B cell (primary cell): Measurements from ENCODE around the gene ERCC8. TPM values are rescaled to one million over a fixed set of nuclear protein-coding genes. Genes with fewer than 3 reads are reported as not detected.

Source experiments
- ATAC-seq: fragments of 200-7000 bp; cut with Tn5 transposase; one replicate; pipeline ENCODE4 v1.10.0; 2021; ENCODE audit warnings: low read depth, mild to moderate bottlenecking, moderate number of reproducible peaks, moderate library complexity
- CTCF ChIA-PET: fragments of 350-600 bp; sonication (Branson Sonifier 250); formaldehyde crosslinking; loops from one replicate; lab custom pipeline; 2021; ENCODE audit warnings: antibody characterized with exemption, inconsistent platforms; lab: Charles Lee
- POLR2A ChIA-PET: fragments of 350-600 bp; sonication (Branson Sonifier 250); formaldehyde crosslinking; loops from one replicate; lab custom pipeline; 2021; ENCODE audit warnings: antibody characterized with exemption; lab: Charles Lee
- DNase-seq: peaks from one replicate; pipeline ENCODE4 v3.0.0; 2013
- H2AFZ ChIP-seq: 2 replicates; pipeline ENCODE4 v1.6.1; 2012; ENCODE audit warnings: mild to moderate bottlenecking, low read depth, low read length; ENCODE audit not compliant: insufficient read depth, poor library complexity, severe bottlenecking
- H3K27ac ChIP-seq, 2 donors: 1 replicate in 1 of 2; 2 replicates in 1 of 2; pipeline ENCODE4 v1.5.1; 2012 to 2013; ENCODE audit warnings: low read length in 2 of 2, mild to moderate bottlenecking in 2 of 2, moderate library complexity in 1 of 2
- H3K27me3 ChIP-seq, 4 experiments: fragments of 200-600 bp in 1 of 4; sonication (generic) in 1 of 4; replicated peaks in 1 of 4; 1 replicate in 2 of 4; 2 replicates in 2 of 4; pipeline versions ENCODE4 v1.6.1 to v1.7.0; 2013 to 2016; ENCODE audit warnings: low read length in 3 of 4, mild to moderate bottlenecking in 2 of 4, mixed read lengths in 1 of 4, moderate library complexity in 1 of 4; ENCODE audit not compliant: insufficient read depth in 4 of 4, control insufficient read depth in 3 of 4; ENCODE audit errors: control extremely low read depth in 1 of 4
- H3K36me3 ChIP-seq, 2 experiments: replicated peaks in 1 of 2; 1 replicate in 1 of 2; 2 replicates in 1 of 2; pipeline versions ENCODE4 v1.6.1 to v1.7.1; 2013; ENCODE audit warnings: low read length in 1 of 2; ENCODE audit not compliant: insufficient read depth in 2 of 2, control insufficient read depth in 1 of 2; ENCODE audit errors: control extremely low read depth in 1 of 2, extremely low read depth in 1 of 2
- H3K4me1 ChIP-seq, 2 donors: fragments of 200-600 bp in 1 of 2; sonication (generic) in 1 of 2; 1 replicate in 1 of 2; 2 replicates in 1 of 2; pipeline versions ENCODE4 v1.5.1 to v1.6.1; 2013 to 2017; ENCODE audit warnings: low read length in 2 of 2; ENCODE audit not compliant: control insufficient read depth in 2 of 2, insufficient read depth in 2 of 2
- H3K4me2 ChIP-seq: replicated peaks from 2 replicates; pipeline ENCODE3; 2012; ENCODE audit warnings: mild to moderate bottlenecking, low read depth, low read length; ENCODE audit not compliant: poor library complexity, severe bottlenecking
- H3K4me3 ChIP-seq, 5 experiments: fragments of 200-600 bp in 1 of 5; sonication (generic) in 1 of 5; 1 replicate in 3 of 5; 2 replicates in 2 of 5; pipeline versions ENCODE4 v1.5.1 to v1.7.0; 2011 to 2016; ENCODE audit warnings: low read length in 4 of 5, mild to moderate bottlenecking in 4 of 5, low read depth in 2 of 5, control low read depth in 1 of 5, moderate library complexity in 1 of 5; ENCODE audit not compliant: insufficient read depth in 1 of 5; ENCODE audit errors: control extremely low read depth in 1 of 5, extremely low read depth in 1 of 5
- H3K79me2 ChIP-seq: fragments of 200-600 bp; sonication (generic); one replicate; pipeline ENCODE4 v1.6.0; 2016; ENCODE audit warnings: low read length; ENCODE audit not compliant: control insufficient read depth, insufficient read depth
- H3K9ac ChIP-seq: fragments of 200-600 bp; sonication (generic); 2 replicates; pipeline ENCODE4 v1.6.1; 2017; ENCODE audit warnings: mild to moderate bottlenecking, low read length, moderate library complexity
- H3K9me3 ChIP-seq, 3 donors: one replicate each; pipeline versions ENCODE4 v1.6.1 to v1.7.1; 2013; ENCODE audit warnings: low read length in 2 of 3; ENCODE audit not compliant: control insufficient read depth in 2 of 3, insufficient read depth in 1 of 3; ENCODE audit errors: control extremely low read depth in 1 of 3
- H4K20me1 ChIP-seq: 2 replicates; pipeline ENCODE4 v1.6.0; 2012; ENCODE audit warnings: mild to moderate bottlenecking, low read length; ENCODE audit not compliant: insufficient read depth, control insufficient read depth, poor library complexity, severe bottlenecking
- H3K27ac Mint-ChIP-seq: one replicate; pipeline ENCODE4 v1.8.0; 2021; ENCODE audit warnings: mixed read lengths
- H3K27me3 Mint-ChIP-seq: one replicate; pipeline ENCODE4 v1.8.0; 2021; ENCODE audit warnings: mixed read lengths
- H3K4me1 Mint-ChIP-seq: one replicate; pipeline ENCODE4 v1.8.0; 2021; ENCODE audit warnings: mixed read lengths
- H3K4me3 Mint-ChIP-seq: one replicate; pipeline ENCODE4 v1.8.0; 2021; ENCODE audit warnings: mixed read lengths
- H3K9me3 Mint-ChIP-seq: one replicate; pipeline ENCODE4 v1.8.0; 2022; ENCODE audit warnings: mixed read lengths; ENCODE audit not compliant: insufficient read depth
- EZH2 ChIP-seq: IDR thresholded peaks from 2 replicates; pipeline ENCODE4 v1.6.1; 2012; ENCODE audit warnings: borderline replicate concordance, low read depth, mild to moderate bottlenecking, moderate library complexity, low read length; ENCODE audit not compliant: insufficient read depth, poor library complexity, severe bottlenecking
- WGBS: methylation state at CpG from one replicate; pipeline ENCODE4 v1.1.5; 2013; ENCODE audit warnings: missing lambda C conversion rate; ENCODE audit not compliant: insufficient coverage; 5-methylcytosine and 5-hydroxymethylcytosine counted together
- intact Hi-C: fragments of 100-400 bp; cut with micrococcal nuclease; formaldehyde crosslinking; loops from one replicate; pipeline ENCODE4 v1.10.0; 2022
- polyA plus RNA-seq: library from polyadenylated mRNA; depleted of rRNA; stranded (reverse); fragments of >200 nt; gene quantifications from 2 replicates; pipeline ENCODE4 v1.2.3, GENCODE V29; 2012
- total RNA-seq, 2 donors: library from RNA; stranded (reverse); fragments of 120-200 nt in 1 of 2; gene quantifications; 1 replicate in 1 of 2; 2 replicates in 1 of 2; pipeline versions ENCODE4 v1.2.3 to v1.2.4, GENCODE V29; 2013 to 2022
- TF ChIP-seq, protein P1 (sequence below): fragments of 200-600 bp; IDR thresholded peaks from one replicate; pipeline ENCODE4 v1.8.0; 2022; ENCODE audit warnings: antibody characterized with exemption, mild to moderate bottlenecking

The ERCC8 gene
- total and polyA plus RNA-seq, 2 donors (not counting 1 experiment from before 2014, with no cell fraction given), result 6.8 to 9.2 TPM

- Histone ChIP-seq H3K4me3 (no peak overlapping the region), H3K27me3 (peaks cover 0 to 3% (median 0%) of the 10 kb centered on the region in 4 experiments), H3K79me2 (no peaks in the 10 kb centered on the region), H3K27ac (no peak overlapping the region), H4K20me1 (no peaks in the 10 kb centered on the region), H3K9ac (no peak overlapping the region), H3K9me3 (no peaks in the 10 kb centered on the region), H3K4me1 (no peaks in the 10 kb centered on the region), H3K36me3 (no peaks in the 10 kb centered on the region), H3K4me2 (no peak overlapping the region), H2AFZ (no peak overlapping the region)
- Mint-ChIP-seq H3K4me3 (no peak overlapping the region), H3K27me3 (no peaks in the 10 kb centered on the region), H3K27ac (no peak overlapping the region), H3K9me3 (no peaks in the 10 kb centered on the region), H3K4me1 (no peaks in the 10 kb centered on the region)
- intact Hi-C loops, result no loop called here
- ATAC-seq (no peak), DNase-seq (no peak)
- POLR2A ChIA-PET, result no interaction called here
- CTCF ChIA-PET, result no interaction called here
- WGBS, result 52% methylated on average over 2 of the region's 2 CpGs
- TF ChIP-seq, protein P1, sequence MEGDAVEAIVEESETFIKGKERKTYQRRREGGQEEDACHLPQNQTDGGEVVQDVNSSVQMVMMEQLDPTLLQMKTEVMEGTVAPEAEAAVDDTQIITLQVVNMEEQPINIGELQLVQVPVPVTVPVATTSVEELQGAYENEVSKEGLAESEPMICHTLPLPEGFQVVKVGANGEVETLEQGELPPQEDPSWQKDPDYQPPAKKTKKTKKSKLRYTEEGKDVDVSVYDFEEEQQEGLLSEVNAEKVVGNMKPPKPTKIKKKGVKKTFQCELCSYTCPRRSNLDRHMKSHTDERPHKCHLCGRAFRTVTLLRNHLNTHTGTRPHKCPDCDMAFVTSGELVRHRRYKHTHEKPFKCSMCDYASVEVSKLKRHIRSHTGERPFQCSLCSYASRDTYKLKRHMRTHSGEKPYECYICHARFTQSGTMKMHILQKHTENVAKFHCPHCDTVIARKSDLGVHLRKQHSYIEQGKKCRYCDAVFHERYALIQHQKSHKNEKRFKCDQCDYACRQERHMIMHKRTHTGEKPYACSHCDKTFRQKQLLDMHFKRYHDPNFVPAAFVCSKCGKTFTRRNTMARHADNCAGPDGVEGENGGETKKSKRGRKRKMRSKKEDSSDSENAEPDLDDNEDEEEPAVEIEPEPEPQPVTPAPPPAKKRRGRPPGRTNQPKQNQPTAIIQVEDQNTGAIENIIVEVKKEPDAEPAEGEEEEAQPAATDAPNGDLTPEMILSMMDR, result no peak
- no peak for TF ChIP-seq EZH2
Measured at GRCh38 chr5:60852317-60852716, 92.6 kb downstream of the ERCC8 start.

DNA sequence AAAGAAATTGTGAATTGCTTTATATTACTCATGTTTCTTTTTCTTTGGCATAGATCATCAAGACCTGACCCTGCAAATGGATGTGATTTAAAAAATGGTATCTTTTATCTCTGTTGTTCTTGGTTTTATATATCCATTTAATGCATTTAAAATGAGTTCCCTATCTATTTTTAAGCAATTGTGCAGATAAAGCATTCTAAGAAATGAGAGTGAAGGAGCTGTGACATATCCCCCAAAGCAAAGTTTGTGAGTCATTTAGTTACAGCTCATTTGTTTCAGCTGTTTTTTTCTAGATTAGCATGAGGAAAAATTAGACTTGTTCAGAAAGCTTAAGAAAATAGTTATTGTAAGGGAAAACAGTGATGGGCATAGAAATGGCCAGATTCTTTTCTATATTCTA is 93.2 kb downstream of the ERCC8 start:
- Histone ChIP-seq H2AFZ (no peak overlapping the region), H3K27ac (no peak overlapping the region), H3K9me3 (no peaks in the 10 kb centered on the region), H4K20me1 (no peaks in the 10 kb centered on the region), H3K4me2 (no peak overlapping the region), H3K9ac (no peak overlapping the region), H3K4me3 (no peak overlapping the region), H3K27me3 (peaks cover 0 to 3% (median 0%) of the 10 kb centered on the region in 4 experiments), H3K4me1 (no peaks in the 10 kb centered on the region), H3K79me2 (no peaks in the 10 kb centered on the region), H3K36me3 (no peaks in the 10 kb centered on the region)
- CTCF ChIA-PET, result no interaction called here
- H3K27ac Mint-ChIP-seq, result no peak overlapping the region
- H3K27me3 Mint-ChIP-seq, result peaks cover 3% of the 10 kb centered on the region
- POLR2A ChIA-PET, result no interaction called here
- ATAC-seq, result no peak
- no peak for TF ChIP-seq EZH2
- TF ChIP-seq, protein P1, result no peak
- intact Hi-C loops, result no loop called here
- no peaks in the 10 kb centered on the region for H3K9me3 Mint-ChIP-seq
- H3K4me1 Mint-ChIP-seq, result no peaks in the 10 kb centered on the region
- no peak overlapping the region for H3K4me3 Mint-ChIP-seq
- no peak for DNase-seq
